ENCODE results near the gene ANXA2R. TPM values are rescaled to one million over a fixed set of nuclear protein-coding genes. Genes with fewer than 3 reads are reported as not detected.

Gene ANXA2R
- total and polyA plus RNA-seq, 2 of the 4 experiments (the other 2 are of a cell fraction), result 1.3 to 3.6 TPM

DNA sequence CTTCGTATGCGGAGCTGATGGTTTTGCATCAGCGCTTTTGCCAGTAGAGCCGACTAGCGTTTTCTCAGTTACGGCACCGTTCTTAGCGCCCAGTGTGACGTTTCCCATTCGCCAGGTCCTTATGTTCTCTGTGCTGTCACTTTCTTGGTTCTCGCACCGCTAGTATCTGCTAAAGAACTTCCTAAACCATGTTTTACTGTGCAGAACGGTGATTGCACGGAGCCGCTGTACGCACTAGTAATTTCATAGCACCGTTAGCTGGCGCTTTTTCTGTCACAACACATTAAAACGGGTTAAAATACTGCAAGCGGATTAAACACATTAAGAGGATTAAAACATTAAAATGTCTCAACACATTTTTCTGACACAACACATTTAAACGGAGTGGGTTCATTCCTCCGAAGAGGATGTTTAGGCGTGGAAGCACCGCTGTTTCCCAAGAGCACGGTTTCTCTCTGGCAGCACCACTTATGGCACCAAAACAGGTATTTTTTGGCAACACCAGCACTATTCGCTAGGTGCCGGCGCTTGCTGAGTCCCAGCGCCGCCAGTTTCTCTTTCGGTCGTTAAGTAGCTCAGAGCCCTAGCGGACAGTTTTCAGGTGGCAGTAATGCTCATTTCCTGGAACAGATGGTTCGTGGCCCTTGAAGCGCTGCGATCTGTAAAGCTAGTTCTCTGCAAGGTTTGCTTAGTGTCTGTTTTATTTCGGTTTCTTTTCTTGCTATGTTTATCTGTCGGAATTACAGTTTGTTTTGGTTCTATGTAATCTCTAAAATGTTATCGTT, 20.3 kb downstream of the ANXA2R start (continued):
- TF ChIP-seq, protein P1, sequence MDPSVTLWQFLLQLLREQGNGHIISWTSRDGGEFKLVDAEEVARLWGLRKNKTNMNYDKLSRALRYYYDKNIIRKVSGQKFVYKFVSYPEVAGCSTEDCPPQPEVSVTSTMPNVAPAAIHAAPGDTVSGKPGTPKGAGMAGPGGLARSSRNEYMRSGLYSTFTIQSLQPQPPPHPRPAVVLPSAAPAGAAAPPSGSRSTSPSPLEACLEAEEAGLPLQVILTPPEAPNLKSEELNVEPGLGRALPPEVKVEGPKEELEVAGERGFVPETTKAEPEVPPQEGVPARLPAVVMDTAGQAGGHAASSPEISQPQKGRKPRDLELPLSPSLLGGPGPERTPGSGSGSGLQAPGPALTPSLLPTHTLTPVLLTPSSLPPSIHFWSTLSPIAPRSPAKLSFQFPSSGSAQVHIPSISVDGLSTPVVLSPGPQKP (IDR thresholded peaks at IDR 0.05; ENCODE audit: borderline replicate concordance, low read depth, low read length), result no peak
- no peak for TF ChIP-seq MXI1 (IDR thresholded peaks at IDR 0.05; ENCODE audit: borderline replicate concordance, low read depth, low read length)

DNA sequence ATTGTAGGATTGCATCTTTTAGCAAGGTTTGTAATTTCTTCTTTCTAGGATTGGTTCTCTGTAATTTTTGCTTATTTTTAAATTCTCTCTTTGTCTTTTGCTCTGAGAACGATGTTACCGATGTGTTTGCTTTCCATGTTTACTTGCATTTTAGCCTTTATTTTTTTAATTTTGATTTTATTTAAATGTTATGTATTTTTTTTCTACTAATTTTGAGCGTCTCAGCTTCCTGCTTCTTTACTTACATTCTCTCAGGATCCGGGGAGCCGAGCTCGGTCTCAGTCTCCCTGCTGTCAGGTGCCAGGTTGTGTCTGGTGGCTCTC, 20.9 kb downstream of the ANXA2R start:
- H3K79me1 ChIP-seq (ENCODE audit: low read depth in 1 of 2, low read length in 2 of 2), result peaks cover 27 to 61% of the 10 kb centered on the region in 2 experiments
- H4K5ac ChIP-seq (ENCODE audit: low read depth, low read length), result peak overlapping the region; percentile 97
- H4K91ac ChIP-seq (ENCODE audit: insufficient read depth, low read depth, low read length), result peak overlapping the region; percentile 29; the same call in 1 of the 2 replicates
- ATAC-seq (ENCODE audit: low read depth) (no peak), DNase-seq (no peak)
- CTCF ChIA-PET, result interaction anchor here (1.0 to 3.0 kb wide), 5 partner anchors 18 to 110 kb away, joined by 3 to 20 read pairs (median 6); no protein-coding TSS in a partner anchor
- H3K56ac ChIP-seq (ENCODE audit: extremely low read depth, insufficient read depth, low read length), result peak overlapping the region; percentile 77
- no peaks in the 10 kb centered on the region for H4K20me1 ChIP-seq (ENCODE audit: insufficient read depth, low read length)
- H3K18ac ChIP-seq (ENCODE audit: low read depth, low read length), result peak overlapping the region; percentile 80
- intact Hi-C loops (cut with micrococcal nuclease), result loop anchor here (1.0 to 10.0 kb wide), 3 partner anchors 22 to 466 kb away; partner anchors contain the start of genes ANXA2R and TMEM267
- H3K27me3 ChIP-seq (ENCODE audit: control insufficient read depth, insufficient read depth, low read length), result no peaks in the 10 kb centered on the region
- H4K8ac ChIP-seq (ENCODE audit: low read depth in 2 of 2, low read length in 2 of 2), result peak overlapping the region; percentile 68 to 77
- peak overlapping the region; percentile 97 for H3K23ac ChIP-seq (ENCODE audit: low read depth, low read length)
- H3K9me3 ChIP-seq (ENCODE audit: control insufficient read depth, insufficient read depth, low read length), result no peaks in the 10 kb centered on the region
- H3K4me2 ChIP-seq (ENCODE audit: low read depth, low read length), result peak overlapping the region; percentile 93
- peak overlapping the region; percentile 85 for H2BK120ac ChIP-seq (ENCODE audit: low read depth, low read length)
- WGBS, 2 experiments (ENCODE audit: extremely low coverage in 2 of 2, insufficient read length in 1 of 2), result no CpG with 5 or more reads among the region's 6 CpGs
- H2AK5ac ChIP-seq (ENCODE audit: low read depth, low read length), result peak overlapping the region; percentile 51
- H3K14ac ChIP-seq (replicated peaks; ENCODE audit: low read depth, low read length), result peak overlapping the region; percentile 89
- H3K4me3 ChIP-seq (ENCODE audit: insufficient read depth, low read depth, low read length), result peak overlapping the region; percentile 64
- H2BK20ac ChIP-seq (ENCODE audit: low read depth, low read length), result peak overlapping the region; percentile 64
- in situ Hi-C loops (cut with MboI; ENCODE audit: low sequenced_read_pairs), result no loop called here
- POLR2A ChIA-PET (ENCODE audit: unreplicated experiment), result interaction anchor here (0.6 to 1.2 kb wide), 5 partner anchors 12 to 25 kb away, joined by 3 to 7 read pairs (median 4); no protein-coding TSS in a partner anchor
- peak overlapping the region; percentile 89 for H2BK5ac ChIP-seq (ENCODE audit: low read depth, low read length, poor library complexity, severe bottlenecking)
- dilution Hi-C loops (cut with HindIII; ENCODE audit: low sequenced_read_pairs, unreplicated experiment), result no loop called here
- H2AK9ac ChIP-seq (replicated peaks; ENCODE audit: low read depth, low read length, poor library complexity), result no peak overlapping the region
- no peaks in the 10 kb centered on the region for H3K36me3 ChIP-seq (ENCODE audit: control insufficient read depth, insufficient read depth, low read length)
- H2AFZ ChIP-seq (replicated peaks; ENCODE audit: low read length, poor library complexity), result peak overlapping the region; percentile 83
- TF ChIP-seq, protein P2, sequence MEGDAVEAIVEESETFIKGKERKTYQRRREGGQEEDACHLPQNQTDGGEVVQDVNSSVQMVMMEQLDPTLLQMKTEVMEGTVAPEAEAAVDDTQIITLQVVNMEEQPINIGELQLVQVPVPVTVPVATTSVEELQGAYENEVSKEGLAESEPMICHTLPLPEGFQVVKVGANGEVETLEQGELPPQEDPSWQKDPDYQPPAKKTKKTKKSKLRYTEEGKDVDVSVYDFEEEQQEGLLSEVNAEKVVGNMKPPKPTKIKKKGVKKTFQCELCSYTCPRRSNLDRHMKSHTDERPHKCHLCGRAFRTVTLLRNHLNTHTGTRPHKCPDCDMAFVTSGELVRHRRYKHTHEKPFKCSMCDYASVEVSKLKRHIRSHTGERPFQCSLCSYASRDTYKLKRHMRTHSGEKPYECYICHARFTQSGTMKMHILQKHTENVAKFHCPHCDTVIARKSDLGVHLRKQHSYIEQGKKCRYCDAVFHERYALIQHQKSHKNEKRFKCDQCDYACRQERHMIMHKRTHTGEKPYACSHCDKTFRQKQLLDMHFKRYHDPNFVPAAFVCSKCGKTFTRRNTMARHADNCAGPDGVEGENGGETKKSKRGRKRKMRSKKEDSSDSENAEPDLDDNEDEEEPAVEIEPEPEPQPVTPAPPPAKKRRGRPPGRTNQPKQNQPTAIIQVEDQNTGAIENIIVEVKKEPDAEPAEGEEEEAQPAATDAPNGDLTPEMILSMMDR (conservative IDR thresholded peaks at IDR 0.05; ENCODE audit: low read depth, low read length), result no peak
- no peak for TF ChIP-seq USF2 (IDR thresholded peaks at IDR 0.05; ENCODE audit: low read depth, low read length)
- TF ChIP-seq FOS (IDR thresholded peaks at IDR 0.05; ENCODE audit: low read depth, low read length), result no peak
- TF ChIP-seq, protein P1 (IDR thresholded peaks at IDR 0.05; ENCODE audit: borderline replicate concordance, low read depth, low read length), result no peak
- peaks cover 8% of the 10 kb centered on the region for H3K4me1 ChIP-seq (ENCODE audit: control insufficient read depth, insufficient read depth, low read length)
- no TSS peak for BruUV-seq (replicated peaks)
- peaks cover 6% of the 10 kb centered on the region; the same call in 1 of the 2 replicates for H3K9me1 ChIP-seq (ENCODE audit: insufficient read depth, low read length)
- peak overlapping the region; percentile 96 for H3K27ac ChIP-seq (ENCODE audit: insufficient read depth, low read length)
- peak overlapping the region; percentile 77 for H3K4ac ChIP-seq (ENCODE audit: low read depth, low read length)
- peak overlapping the region; percentile 95 for H3K9ac ChIP-seq (ENCODE audit: low read depth, low read length)
- H2BK15ac ChIP-seq (ENCODE audit: low read depth, low read length), result peak overlapping the region; percentile 50; the same call in 1 of the 3 replicates
